Measurements from ENCODE around the gene QKI.
"Not testable (repeated sequence)": the region's sequence is repeated elsewhere in the genome, so short reads cannot be mapped to it uniquely, and the experiment has no call there.

The QKI gene

GRCh38 chr6:163438298-163438939 is 23.9 kb downstream of the QKI start:
- no peak for DNase-seq (ENCODE audit: insufficient read length, low spot score)

GRCh38 chr6:163438940-163439335 is 24.4 kb downstream of the QKI start:
- DNase-seq (ENCODE audit: insufficient read length, low spot score) (no peak), FAIRE-seq (no peak)

More at GRCh38 chr6:163438298-163438939, 23.9 kb downstream of the QKI start:
- no peak for FAIRE-seq

GRCh38 chr6:163439390-163439789 is 24.9 kb downstream of the QKI start:
- FAIRE-seq; DNase-seq (ENCODE audit: insufficient read length, low spot score): not testable (repeated sequence)

GRCh38 chr6:163439997-163440396 is 25.5 kb downstream of the QKI start:
- DNase-seq (ENCODE audit: insufficient read length, low spot score), result no peak
- no peak for FAIRE-seq

GRCh38 chr6:163442336-163442735 is 27.8 kb downstream of the QKI start:
- peak; percentile 75 for FAIRE-seq

GRCh38 chr6:163444077-163444476 is 29.6 kb downstream of the QKI start:
- DNase-seq (ENCODE audit: insufficient read length, low spot score) (no peak), FAIRE-seq (no peak)

More at GRCh38 chr6:163442336-163442735, 27.8 kb downstream of the QKI start:
- no peak for DNase-seq (ENCODE audit: insufficient read length, low spot score)

- no peak for FAIRE-seq
- DNase-seq (ENCODE audit: insufficient read length, low spot score), result no peak
Observed at GRCh38 chr6:163446549-163446948, 32.0 kb downstream of the QKI start.

- DNase-seq (ENCODE audit: insufficient read length, low spot score), result no peak
- peak; percentile 58 for FAIRE-seq
Observed at GRCh38 chr6:163449076-163449475, 34.6 kb downstream of the QKI start.

GRCh38 chr6:163454425-163454824 is 39.9 kb downstream of the QKI start:
- FAIRE-seq (no peak), DNase-seq (ENCODE audit: insufficient read length, low spot score) (no peak)

- peak; percentile 11 for FAIRE-seq
- no peak for DNase-seq (ENCODE audit: insufficient read length, low spot score)
Observed at GRCh38 chr6:163455552-163455951, 41.0 kb downstream of the QKI start.

- DNase-seq (ENCODE audit: insufficient read length, low spot score) (no peak), FAIRE-seq (peak; percentile 74)
Observed at GRCh38 chr6:163457637-163458561, 43.4 kb downstream of the QKI start.

GRCh38 chr6:163459007-163459406 is 44.5 kb downstream of the QKI start:
- DNase-seq (ENCODE audit: insufficient read length, low spot score) (no peak), FAIRE-seq (no peak)

- no peak for DNase-seq (ENCODE audit: insufficient read length, low spot score)
- FAIRE-seq, result no peak
Observed at GRCh38 chr6:163459536-163459935, 45.0 kb downstream of the QKI start.

- peak; percentile 15 for DNase-seq (ENCODE audit: insufficient read length, low spot score)
Observed at GRCh38 chr6:163460307-163460782, 45.8 kb downstream of the QKI start.

GRCh38 chr6:163461696-163462095 is 47.2 kb downstream of the QKI start:
- DNase-seq (ENCODE audit: insufficient read length, low spot score), result no peak
- peak; percentile 69 for FAIRE-seq

More at GRCh38 chr6:163460307-163460782, 45.8 kb downstream of the QKI start:
- FAIRE-seq, result peak; percentile 95

- FAIRE-seq, result no peak
Observed at GRCh38 chr6:163463180-163463579, 48.7 kb downstream of the QKI start.

GRCh38 chr6:163463795-163464194 is 49.3 kb downstream of the QKI start:
- no peak for DNase-seq (ENCODE audit: insufficient read length, low spot score)
- no peak for FAIRE-seq

More at GRCh38 chr6:163463180-163463579, 48.7 kb downstream of the QKI start:
- DNase-seq (ENCODE audit: insufficient read length, low spot score), result no peak

GRCh38 chr6:163466839-163467390 is 52.4 kb downstream of the QKI start:
- FAIRE-seq, result peak; percentile 74
- no peak for DNase-seq (ENCODE audit: insufficient read length, low spot score)

GRCh38 chr6:163468738-163469137 is 54.2 kb downstream of the QKI start:
- FAIRE-seq (no peak), DNase-seq (ENCODE audit: insufficient read length, low spot score) (no peak)

GRCh38 chr6:163469459-163469985 is 55.0 kb downstream of the QKI start:
- no peak for FAIRE-seq
- DNase-seq (ENCODE audit: insufficient read length, low spot score), result no peak

- no peak for DNase-seq (ENCODE audit: insufficient read length, low spot score)
- no peak for FAIRE-seq
Observed at GRCh38 chr6:163470611-163471010, 56.1 kb downstream of the QKI start.
